Measurements from ENCODE around the gene PARVA. TPM values are rescaled to one million over a fixed set of nuclear protein-coding genes. Genes with fewer than 3 reads are reported as not detected.
A peak's percentile ranks its signal among the peaks of the same experiment; 100 is the strongest.

Gene PARVA
- total and polyA plus RNA-seq, 4 donors = 30.4 to 159 (median 93.9) TPM

DNA sequence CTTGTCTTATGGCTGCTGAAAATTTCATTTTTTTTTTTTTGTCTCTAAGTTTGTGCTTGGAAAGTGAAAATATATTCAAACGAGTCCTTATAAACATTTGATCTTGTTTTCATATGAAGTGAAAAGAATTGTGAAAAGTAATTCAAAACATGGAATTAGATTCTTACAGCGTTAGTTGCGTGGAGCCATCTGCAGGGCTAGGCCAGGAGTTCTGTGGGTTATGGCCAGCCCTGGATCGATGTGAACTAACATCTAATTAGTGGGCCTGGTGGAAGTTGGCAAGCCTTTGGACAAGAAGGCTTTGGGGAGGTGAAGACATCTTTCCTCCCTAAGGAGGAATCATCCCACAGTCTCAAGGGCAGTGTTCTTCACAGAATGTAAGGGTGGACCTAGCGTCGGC lies 37.2 kb downstream of the PARVA start:
- ATAC-seq (ENCODE audit: low FRiP score) (no peak), DNase-seq (no peak)
- intact Hi-C loops (cut with DNase I) = loop anchor here (5.0 to 10.0 kb wide), 3 partner anchors 37 to 480 kb away; partner anchors contain the start of gene PARVA (in 1 of the 2)
- Histone ChIP-seq H3K27me3 (ENCODE audit: control insufficient read depth in 1 of 2, insufficient read depth in 2 of 2, low read length in 1 of 2) (no peaks in the 10 kb centered on the region), H3K9me3 (ENCODE audit: control insufficient read depth, low read length) (no peaks in the 10 kb centered on the region), H3K4me1 (ENCODE audit: control insufficient read depth in 1 of 2, insufficient read depth in 2 of 2, low read length in 2 of 2) (peaks cover 8 to 15% of the 10 kb centered on the region in 2 donors), H3K36me3 (ENCODE audit: control insufficient read depth in 1 of 2, insufficient read depth in 2 of 2, low read length in 1 of 2) (no peaks in the 10 kb centered on the region), H3K27ac (ENCODE audit: low read depth in 1 of 2, low read length in 2 of 2) (no peak overlapping the region), H3K4me3 (ENCODE audit: low read length in 2 of 2) (no peak overlapping the region)
- WGBS, 2 donors = 69 to 81% methylated on average over 6 of the region's 6 CpGs

DNA sequence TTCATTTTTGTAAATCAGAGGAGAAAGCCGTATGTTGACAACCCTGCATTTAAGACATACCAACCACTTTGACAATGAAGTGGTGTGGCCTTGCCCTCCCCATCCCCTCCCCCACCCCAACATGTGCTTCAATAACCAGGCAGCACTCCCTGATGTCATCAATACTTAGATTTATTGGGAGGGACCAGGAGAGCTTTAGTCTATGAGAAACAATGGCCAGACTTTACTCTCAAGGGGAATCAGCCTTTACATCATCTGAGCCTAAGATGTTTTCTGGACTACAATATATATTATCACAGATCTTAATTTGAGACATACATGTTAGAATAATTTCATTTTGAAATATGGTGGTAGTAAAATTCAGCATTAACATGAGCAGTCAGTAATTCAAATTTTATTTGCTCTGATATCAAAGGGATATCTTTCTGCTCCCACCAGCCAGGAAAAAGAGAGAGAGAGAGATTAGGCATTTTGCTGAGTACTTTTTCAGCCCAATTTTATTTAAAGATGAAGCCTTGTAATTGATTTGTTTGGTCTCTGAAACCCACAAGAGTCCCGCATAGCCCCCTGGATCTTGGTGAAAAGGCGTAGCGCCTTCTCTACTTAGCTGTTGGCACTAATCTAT lies 38.1 kb downstream of the PARVA start:
- Histone ChIP-seq H3K27me3 (ENCODE audit: control insufficient read depth in 1 of 2, insufficient read depth in 2 of 2, low read length in 1 of 2) (no peaks in the 10 kb centered on the region), H3K27ac (ENCODE audit: low read depth in 1 of 2, low read length in 2 of 2) (no peak overlapping the region), H3K4me3 (ENCODE audit: low read length in 2 of 2) (no peak overlapping the region), H3K36me3 (ENCODE audit: control insufficient read depth in 1 of 2, insufficient read depth in 2 of 2, low read length in 1 of 2) (no peaks in the 10 kb centered on the region), H3K4me1 (ENCODE audit: control insufficient read depth in 1 of 2, insufficient read depth in 2 of 2, low read length in 2 of 2) (peaks cover 4 to 12% of the 10 kb centered on the region in 2 donors), H3K9me3 (ENCODE audit: control insufficient read depth, low read length) (no peaks in the 10 kb centered on the region)
- no peak for DNase-seq
- 95 to 98% methylated on average over 4 of the region's 4 CpGs for WGBS, 2 donors
- no peak for ATAC-seq (ENCODE audit: low FRiP score)
- intact Hi-C loops (cut with DNase I) = loop anchor here in 1 of 2 donors (10.0 kb wide), 1 partner anchor 479 kb away; no protein-coding TSS in a partner anchor

DNA sequence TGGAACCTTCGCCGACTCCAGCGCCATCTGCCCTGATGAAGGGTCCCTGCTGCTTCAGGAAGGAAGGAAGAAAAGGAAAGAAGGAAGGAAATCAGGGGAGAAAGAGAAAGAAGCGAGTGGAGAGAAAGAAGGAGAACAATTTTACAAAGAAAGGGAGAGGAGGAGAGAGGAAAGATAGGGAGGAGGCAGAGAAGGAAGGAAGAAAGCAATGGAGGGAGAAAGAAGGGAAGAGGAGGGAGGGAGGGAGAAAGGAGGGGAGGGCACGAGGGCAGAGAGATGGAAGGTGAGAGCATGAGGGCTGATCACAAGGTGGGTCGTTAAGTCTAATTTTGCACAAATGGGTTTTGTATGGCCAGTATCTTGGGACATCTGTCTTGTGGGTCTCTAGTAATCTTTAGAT lies 39.2 kb downstream of the PARVA start:
- WGBS, 2 donors = 86 to 90% methylated on average over 6 of the region's 6 CpGs
- intact Hi-C loops (cut with DNase I) = loop anchor here in 1 of 2 donors (10.0 kb wide), 1 partner anchor 478 kb away; no protein-coding TSS in a partner anchor
- DNase-seq = no peak

DNA sequence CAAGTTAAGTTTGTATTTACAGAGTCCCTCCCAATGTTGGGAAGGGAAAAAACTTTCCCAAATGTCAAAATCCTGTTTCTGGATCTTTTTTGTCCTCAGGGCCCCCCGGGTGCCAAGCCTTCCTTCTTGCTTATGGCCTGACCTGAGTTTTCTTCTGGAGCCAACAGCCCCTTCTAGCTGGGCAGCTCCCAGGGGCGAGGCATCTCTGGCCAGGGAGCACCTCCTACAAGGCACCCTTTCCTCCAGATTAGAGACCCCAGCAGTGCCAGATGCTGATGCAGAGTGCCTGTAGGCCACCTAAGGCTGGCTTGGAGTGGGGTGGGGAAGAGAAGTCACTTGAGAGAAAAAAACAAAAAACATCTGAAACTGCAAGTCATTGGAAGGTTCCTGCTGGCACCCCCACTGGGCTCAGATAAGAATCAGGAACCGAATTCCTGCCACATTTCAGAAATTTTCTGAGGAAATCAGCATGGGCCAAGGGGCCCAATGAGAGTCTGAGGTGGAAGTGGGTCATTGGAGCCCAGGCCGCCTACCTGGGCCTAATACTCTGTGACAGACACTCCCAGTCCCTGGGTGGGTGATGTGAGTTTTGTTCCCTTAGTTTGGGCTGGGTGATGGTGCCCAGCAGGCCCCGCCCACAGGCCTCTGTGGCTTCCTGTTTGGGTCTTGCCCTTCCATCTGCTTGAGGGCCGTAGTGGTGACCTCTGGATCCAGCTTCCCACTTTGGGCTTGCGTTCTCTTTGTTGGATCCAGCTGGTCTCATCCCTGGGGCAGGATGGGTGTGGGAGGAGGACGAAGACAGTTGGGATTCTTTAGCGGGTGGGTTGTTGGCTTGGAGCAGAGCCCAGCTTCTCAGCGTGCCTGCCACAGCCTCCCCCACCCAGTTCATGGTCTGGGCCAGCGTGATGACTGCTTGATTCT lies 40.6 kb downstream of the PARVA start:
- no peak for DNase-seq
- no peak for ATAC-seq (ENCODE audit: low FRiP score)
- no peaks in the 10 kb centered on the region for H3K9me3 ChIP-seq (ENCODE audit: control insufficient read depth, low read length)
- intact Hi-C loops (cut with DNase I) = loop anchor here in 1 of 2 donors (10.0 kb wide), 1 partner anchor 477 kb away; no protein-coding TSS in a partner anchor
- H3K36me3 ChIP-seq (ENCODE audit: control insufficient read depth in 1 of 2, insufficient read depth in 2 of 2, low read length in 1 of 2) = no peaks in the 10 kb centered on the region
- no peak overlapping the region for H3K4me3 ChIP-seq (ENCODE audit: low read length in 2 of 2)
- WGBS, 2 donors = 79 to 80% methylated on average over 11 of the region's 11 CpGs
- H3K27me3 ChIP-seq (ENCODE audit: control insufficient read depth in 1 of 2, insufficient read depth in 2 of 2, low read length in 1 of 2) = no peaks in the 10 kb centered on the region
- peak overlapping the region in 1 of 2 donors; percentile 41 for H3K27ac ChIP-seq (ENCODE audit: low read depth in 1 of 2, low read length in 2 of 2)
- peaks cover 2 to 10% of the 10 kb centered on the region in 2 donors for H3K4me1 ChIP-seq (ENCODE audit: control insufficient read depth in 1 of 2, insufficient read depth in 2 of 2, low read length in 2 of 2)

More for the DNA sequence above, 39.2 kb downstream of the PARVA start:
- peaks cover 2 to 12% of the 10 kb centered on the region in 2 donors for H3K4me1 ChIP-seq (ENCODE audit: control insufficient read depth in 1 of 2, insufficient read depth in 2 of 2, low read length in 2 of 2)
- H3K27ac ChIP-seq (ENCODE audit: low read depth in 1 of 2, low read length in 2 of 2) = no peak overlapping the region
- no peaks in the 10 kb centered on the region for H3K36me3 ChIP-seq (ENCODE audit: control insufficient read depth in 1 of 2, insufficient read depth in 2 of 2, low read length in 1 of 2)
- ATAC-seq (ENCODE audit: low FRiP score) = no peak
- H3K9me3 ChIP-seq (ENCODE audit: control insufficient read depth, low read length) = no peaks in the 10 kb centered on the region
- no peak overlapping the region for H3K4me3 ChIP-seq (ENCODE audit: low read length in 2 of 2)
- H3K27me3 ChIP-seq (ENCODE audit: control insufficient read depth in 1 of 2, insufficient read depth in 2 of 2, low read length in 1 of 2) = no peaks in the 10 kb centered on the region

GRCh38 chr11:12420040-12420439 lies 42.7 kb downstream of the PARVA start:
- ATAC-seq (ENCODE audit: low FRiP score) = no peak
- H3K27me3 ChIP-seq (ENCODE audit: control insufficient read depth in 1 of 2, insufficient read depth in 2 of 2, low read length in 1 of 2) = no peaks in the 10 kb centered on the region
- 90 to 96% methylated on average over 3 of the region's 3 CpGs for WGBS, 2 donors
- no peak for DNase-seq
- intact Hi-C loops (cut with DNase I) = no loop called here
- no peak overlapping the region for H3K27ac ChIP-seq (ENCODE audit: low read depth in 1 of 2, low read length in 2 of 2)
- no peaks in the 10 kb centered on the region for H3K36me3 ChIP-seq (ENCODE audit: control insufficient read depth in 1 of 2, insufficient read depth in 2 of 2, low read length in 1 of 2)
- no peaks in the 10 kb centered on the region for H3K4me1 ChIP-seq (ENCODE audit: control insufficient read depth in 1 of 2, insufficient read depth in 2 of 2, low read length in 2 of 2)
- H3K4me3 ChIP-seq (ENCODE audit: low read length in 2 of 2) = no peak overlapping the region
- no peaks in the 10 kb centered on the region for H3K9me3 ChIP-seq (ENCODE audit: control insufficient read depth, low read length)

GRCh38 chr11:12420706-12421105 lies 43.3 kb downstream of the PARVA start:
- no peak overlapping the region for H3K4me3 ChIP-seq (ENCODE audit: low read length in 2 of 2)
- no peaks in the 10 kb centered on the region for H3K9me3 ChIP-seq (ENCODE audit: control insufficient read depth, low read length)
- WGBS, 2 donors = 93 to 95% methylated on average over 6 of the region's 6 CpGs
- no peaks in the 10 kb centered on the region for H3K27me3 ChIP-seq (ENCODE audit: control insufficient read depth in 1 of 2, insufficient read depth in 2 of 2, low read length in 1 of 2)
- intact Hi-C loops (cut with DNase I) = no loop called here
- DNase-seq (no peak), ATAC-seq (ENCODE audit: low FRiP score) (no peak)
- H3K27ac ChIP-seq (ENCODE audit: low read depth in 1 of 2, low read length in 2 of 2) = no peak overlapping the region
- H3K36me3 ChIP-seq (ENCODE audit: control insufficient read depth in 1 of 2, insufficient read depth in 2 of 2, low read length in 1 of 2) = no peaks in the 10 kb centered on the region
- no peaks in the 10 kb centered on the region for H3K4me1 ChIP-seq (ENCODE audit: control insufficient read depth in 1 of 2, insufficient read depth in 2 of 2, low read length in 2 of 2)

DNA sequence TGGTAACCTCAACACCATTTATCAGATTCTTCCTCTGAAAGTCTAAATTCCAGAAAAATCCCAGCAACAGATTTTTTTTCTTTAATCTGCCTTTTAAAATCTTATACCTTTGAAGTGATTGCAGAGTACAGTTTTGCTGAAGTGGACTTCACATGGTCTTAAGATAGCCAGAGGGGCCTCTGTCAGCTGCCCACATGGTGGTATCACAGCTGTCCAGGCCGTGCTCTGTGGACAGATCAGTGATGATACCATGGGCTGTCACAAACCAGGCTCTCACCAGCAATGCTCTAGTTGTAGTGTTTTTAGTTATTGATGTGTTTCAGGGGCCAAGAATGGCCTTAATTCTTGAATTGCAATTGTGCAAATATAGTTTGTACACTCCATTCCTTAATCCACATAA lies 44.0 kb downstream of the PARVA start:
- DNase-seq (no peak), ATAC-seq (ENCODE audit: low FRiP score) (no peak)
- WGBS, 2 donors = 93 to 96% methylated on average over 1 of the region's 1 CpG
- Histone ChIP-seq H3K4me3 (ENCODE audit: low read length in 2 of 2) (no peak overlapping the region), H3K27ac (ENCODE audit: low read depth in 1 of 2, low read length in 2 of 2) (no peak overlapping the region), H3K4me1 (ENCODE audit: control insufficient read depth in 1 of 2, insufficient read depth in 2 of 2, low read length in 2 of 2) (no peaks in the 10 kb centered on the region), H3K9me3 (ENCODE audit: control insufficient read depth, low read length) (no peaks in the 10 kb centered on the region), H3K27me3 (ENCODE audit: control insufficient read depth in 1 of 2, insufficient read depth in 2 of 2, low read length in 1 of 2) (no peaks in the 10 kb centered on the region), H3K36me3 (ENCODE audit: control insufficient read depth in 1 of 2, insufficient read depth in 2 of 2, low read length in 1 of 2) (no peaks in the 10 kb centered on the region)
- intact Hi-C loops (cut with DNase I) = no loop called here

GRCh38 chr11:12426176-12426575 lies 48.8 kb downstream of the PARVA start:
- ATAC-seq (ENCODE audit: low FRiP score) (no peak), DNase-seq (no peak)
- intact Hi-C loops (cut with DNase I) = no loop called here
- no peaks in the 10 kb centered on the region for H3K9me3 ChIP-seq (ENCODE audit: control insufficient read depth, low read length)
- H3K4me3 ChIP-seq (ENCODE audit: low read length in 2 of 2) = no peak overlapping the region
- no peaks in the 10 kb centered on the region for H3K36me3 ChIP-seq (ENCODE audit: control insufficient read depth in 1 of 2, insufficient read depth in 2 of 2, low read length in 1 of 2)
- H3K4me1 ChIP-seq (ENCODE audit: control insufficient read depth in 1 of 2, insufficient read depth in 2 of 2, low read length in 2 of 2) = peaks cover 2 to 3% of the 10 kb centered on the region in 2 donors
- no peak overlapping the region for H3K27ac ChIP-seq (ENCODE audit: low read depth in 1 of 2, low read length in 2 of 2)
- no peaks in the 10 kb centered on the region for H3K27me3 ChIP-seq (ENCODE audit: control insufficient read depth in 1 of 2, insufficient read depth in 2 of 2, low read length in 1 of 2)
